K562 (cell line): ENCODE measurements around the gene DARS2. TPM values are rescaled to one million over a fixed set of nuclear protein-coding genes. Genes with fewer than 3 reads are reported as not detected.
"Not testable (repeated sequence)": the region's sequence is repeated elsewhere in the genome, so short reads cannot be mapped to it uniquely, and the experiment has no call there.

Experiments used
- ATAC-seq: fragments of 200-7000 bp; cut with Tn5 transposase; 3 replicates; pipeline ENCODE4 v1.9.1; 2020; ENCODE audit warnings: moderate library complexity
- BruUV-seq: library from RNA; stranded (reverse); fragments of 400-500 nt; replicated peaks from 2 replicates; lab custom pipeline; 2021; lab: Mats Ljungman, UMichigan
- CTCF ChIA-PET: fragments of 300-600 bp; formaldehyde crosslinking; extraction: SDS; loops from one replicate; lab custom pipeline; 2021; ENCODE audit warnings: low intra/inter-chr PET ratio; lab: Yijun Ruan, JAX
- POLR2A ChIA-PET: fragments of 300-600, 350-650 bp; sonication (Branson Sonifier 250); formaldehyde crosslinking; extraction: SDS; loops from one replicate; lab custom pipeline; 2021; ENCODE audit warnings: antibody characterized with exemption, inconsistent platforms; lab: Yijun Ruan, JAX
- DNase-seq, 4 experiments: peaks; one replicate each; pipeline versions ENCODE4 v3.0.0 to v3.0.0-alpha.2; 2011 to 2018; ENCODE audit warnings: low spot score in 3 of 4, mixed read lengths in 3 of 4; ENCODE audit errors: extremely low read depth in 1 of 4
- FAIRE-seq: peaks from 2 replicates; lab custom pipeline; 2011; peaks lifted over from hg19 to GRCh38; lab: Jason Lieb, UNC
- H2AFZ ChIP-seq: 2 replicates; pipeline ENCODE4 v1.6.0; 2011; ENCODE audit warnings: low read depth, low read length, control low read depth, inconsistent platforms
- H3K27ac ChIP-seq: fragments of 200-600 bp; 3 replicates; pipeline ENCODE4 v1.8.0; 2011; ENCODE audit warnings: low read depth, mild to moderate bottlenecking, control low read depth, inconsistent platforms, low read length, moderate library complexity, mixed read lengths; ENCODE audit errors: extremely low read depth
- H3K27me3 ChIP-seq, 2 experiments: fragments of 300-600 bp in 1 of 2; 2 replicates in 1 of 2; 3 replicates in 1 of 2; pipeline versions ENCODE4 v1.6.0 to v1.8.0; 2011; ENCODE audit warnings: inconsistent platforms in 2 of 2, low read length in 2 of 2, mild to moderate bottlenecking in 1 of 2, mixed read lengths in 1 of 2, moderate library complexity in 1 of 2; ENCODE audit not compliant: control insufficient read depth in 2 of 2, insufficient read depth in 2 of 2
- H3K36me3 ChIP-seq: fragments of 300-600 bp; 3 replicates; pipeline ENCODE4 v1.8.0; 2011; ENCODE audit warnings: mild to moderate bottlenecking, low read length, inconsistent platforms; ENCODE audit not compliant: control insufficient read depth, insufficient read depth
- H3K4me1 ChIP-seq, 2 experiments: fragments of 200-600 bp in 1 of 2; replicated peaks in 1 of 2; 2 replicates in 1 of 2; 3 replicates in 1 of 2; pipeline versions ENCODE4 v1.5.1 to v1.8.0; 2011; ENCODE audit warnings: inconsistent platforms in 2 of 2, low read length in 2 of 2, mild to moderate bottlenecking in 1 of 2, mixed read lengths in 1 of 2, moderate library complexity in 1 of 2; ENCODE audit not compliant: control insufficient read depth in 2 of 2, insufficient read depth in 2 of 2
- H3K4me2 ChIP-seq: 2 replicates; pipeline ENCODE4 v1.6.1; 2011; ENCODE audit warnings: low read length, control low read depth, inconsistent platforms, mixed read lengths; ENCODE audit not compliant: insufficient read depth
- H3K4me3 ChIP-seq: fragments of 200-600 bp; sonication (generic), shearing (Covaris generic); 2 replicates; pipeline ENCODE4 v1.5.1; 2016; ENCODE audit warnings: control low read depth, inconsistent platforms
- H3K79me2 ChIP-seq: fragments of 200-600 bp; 3 replicates; pipeline ENCODE4 v1.8.0; 2011; ENCODE audit warnings: low read length, inconsistent platforms; ENCODE audit not compliant: control insufficient read depth, insufficient read depth
- H3K9ac ChIP-seq, 2 experiments: 2 replicates each; pipeline versions ENCODE4 v1.6.0 to v1.6.1; 2011; ENCODE audit warnings: low read depth in 2 of 2, low read length in 2 of 2, control low read depth in 1 of 2, inconsistent platforms in 1 of 2, mild to moderate bottlenecking in 1 of 2, mixed read lengths in 1 of 2; ENCODE audit not compliant: insufficient read depth in 1 of 2
- H3K9me1 ChIP-seq: one replicate; pipeline ENCODE4 v1.6.0; 2011; ENCODE audit warnings: inconsistent platforms, mild to moderate bottlenecking, low read length, moderate library complexity; ENCODE audit not compliant: control insufficient read depth, insufficient read depth
- H3K9me3 ChIP-seq: replicated peaks from 2 replicates; pipeline ENCODE4 v1.5.1; 2011; ENCODE audit warnings: low read depth, low read length, inconsistent platforms; ENCODE audit not compliant: control insufficient read depth, insufficient read depth
- H4K20me1 ChIP-seq: replicated peaks from 2 replicates; pipeline ENCODE4 v1.6.1; 2011; ENCODE audit warnings: low read length, inconsistent platforms, mixed read lengths; ENCODE audit not compliant: control insufficient read depth, insufficient read depth
- MYNN ChIP-seq, 2 experiments: sonication (generic); formaldehyde crosslinking in 1 of 2; IDR thresholded peaks; 2 replicates each; pipeline versions ENCODE4 v1.5.0 to v1.6.1; 2016 to 2020; ENCODE audit warnings: antibody characterized with exemption in 1 of 2, missing genetic modification reagents in 1 of 2
- POLR2A ChIP-seq: fragments of 450-650 bp; conservative IDR thresholded peaks from 2 replicates; pipeline ENCODE4 v1.6.1; 2016
- POLR2B ChIP-seq: fragments of 450-650 bp; IDR thresholded peaks from 2 replicates; pipeline ENCODE4 v1.6.1; 2018; ENCODE audit warnings: low read depth; ENCODE audit not compliant: partially characterized antibody
- RBFOX2 ChIP-seq: fragments of 200-400 bp; formaldehyde crosslinking; IDR thresholded peaks from 2 replicates; pipeline ENCODE4 v1.6.1; 2017; ENCODE audit warnings: low read depth, mild to moderate bottlenecking, low read length, moderate library complexity
- SUPT5H ChIP-seq: fragments of 450-650 bp; IDR thresholded peaks from 2 replicates; pipeline ENCODE4 v1.6.1; 2016
- WGBS: fragments of 100-300 bp; shearing (Covaris generic); methylation state at CpG from one replicate; pipeline ENCODE4 v1.1.6; 2016; ENCODE audit warnings: low coverage, mixed read lengths; ENCODE audit not compliant: insufficient coverage; ENCODE audit errors: missing lambda C conversion rate; 5-methylcytosine and 5-hydroxymethylcytosine counted together
- in situ Hi-C: fragments of 300-500 bp; cut with MboI; formaldehyde crosslinking; loops from 4 replicates; pipeline ENCODE4 v1.15.0; 2018; ENCODE audit warnings: inconsistent platforms, mixed read lengths
- intact Hi-C: fragments of 100-400 bp; cut with micrococcal nuclease; formaldehyde crosslinking; loops from 2 replicates; pipeline ENCODE4 v1.14.2; 2022
- polyA plus RNA-seq, 8 experiments: library from polyadenylated mRNA; depleted of rRNA in 4 of 8; stranded (reverse) in 5 of 8; unstranded in 3 of 8; fragments of >200 nt; fragmentation: Nextera tagmentation in 2 of 8; fragmentation: Illumina TruSeq in 1 of 8; extraction: Ambion mirVana in 2 of 8; extraction: Trizol in 1 of 8; gene quantifications; 2 replicates each; pipeline versions ENCODE4 v1.2.1 to v1.2.3, GENCODE V29; 2011 to 2014; ENCODE audit warnings: inconsistent platforms in 1 of 8, missing spikeins in 1 of 8
- total RNA-seq, 7 experiments: library from RNA; depleted of rRNA in 6 of 7; stranded (reverse); fragments of >200 nt in 6 of 7; fragmentation: Illumina TruSeq in 2 of 7; extraction: Trizol in 2 of 7; gene quantifications; 2 replicates each; pipeline versions ENCODE4 v1.2.1 to v1.2.3, GENCODE V29; 2011 to 2021; ENCODE audit warnings: low replicate concordance in 1 of 7
- TF ChIP-seq, protein P1 (sequence below): fragments of 450-650 bp; formaldehyde crosslinking; IDR thresholded peaks from 2 replicates; pipeline ENCODE4 v1.4.0; 2022; ENCODE audit warnings: missing genetic modification characterization

DARS2 gene
- total and polyA plus RNA-seq, 9 of the 15 experiments (the other 6 are each of a cell fraction or from before 2014, with no cell fraction given) = 36.4 to 96.7 (median 68.6) TPM

DNA sequence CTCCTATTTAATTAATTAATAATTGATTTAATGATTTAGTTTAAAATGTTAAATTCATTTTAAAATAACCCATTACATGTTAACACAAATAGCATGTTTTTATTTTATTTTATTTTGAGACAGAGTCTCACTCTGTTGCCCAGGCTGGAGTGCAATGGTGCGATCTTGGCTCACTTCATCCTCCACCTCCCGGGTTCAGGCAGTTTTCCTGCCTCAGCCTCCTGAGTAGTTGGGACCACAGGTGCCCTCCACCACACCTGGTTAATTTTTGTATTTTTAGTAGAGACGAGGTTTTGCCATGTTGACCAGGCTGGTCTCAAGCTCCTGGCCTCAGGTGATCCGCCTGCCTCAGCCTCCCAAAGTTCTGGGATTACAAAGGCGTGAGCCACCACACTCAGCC lies 35.1 kb downstream of the DARS2 start:
- H3K4me1 ChIP-seq; H3K27me3 ChIP-seq; H3K4me3 ChIP-seq; H3K9me1 ChIP-seq; H3K27ac ChIP-seq; ATAC-seq; CTCF ChIA-PET; BruUV-seq; H3K4me2 ChIP-seq; H2AFZ ChIP-seq; H3K9me3 ChIP-seq; H3K9ac ChIP-seq; DNase-seq; in situ Hi-C loops; intact Hi-C loops; FAIRE-seq; TF ChIP-seq MYNN (CRISPR knock-in tag; IDR thresholded peaks at IDR 0.05): not testable (repeated sequence)
- Histone ChIP-seq H3K79me2 (peaks cover 13% of the 10 kb centered on the region), H4K20me1 (peaks cover 19% of the 10 kb centered on the region), H3K36me3 (peaks cover 70% of the 10 kb centered on the region)
- TF ChIP-seq MYNN (IDR thresholded peaks at IDR 0.05) = 0 out of 2 replicates have a peak, but pooled peaks have one; percentile 13
- TF ChIP-seq SUPT5H = peak; percentile 68
- TF ChIP-seq RBFOX2 = 0 out of 2 replicates have a peak, but pooled peaks have one; percentile 6
- TF ChIP-seq POLR2A = peak; percentile 73
- peak; percentile 32 for TF ChIP-seq POLR2B
- TF ChIP-seq, protein P1, sequence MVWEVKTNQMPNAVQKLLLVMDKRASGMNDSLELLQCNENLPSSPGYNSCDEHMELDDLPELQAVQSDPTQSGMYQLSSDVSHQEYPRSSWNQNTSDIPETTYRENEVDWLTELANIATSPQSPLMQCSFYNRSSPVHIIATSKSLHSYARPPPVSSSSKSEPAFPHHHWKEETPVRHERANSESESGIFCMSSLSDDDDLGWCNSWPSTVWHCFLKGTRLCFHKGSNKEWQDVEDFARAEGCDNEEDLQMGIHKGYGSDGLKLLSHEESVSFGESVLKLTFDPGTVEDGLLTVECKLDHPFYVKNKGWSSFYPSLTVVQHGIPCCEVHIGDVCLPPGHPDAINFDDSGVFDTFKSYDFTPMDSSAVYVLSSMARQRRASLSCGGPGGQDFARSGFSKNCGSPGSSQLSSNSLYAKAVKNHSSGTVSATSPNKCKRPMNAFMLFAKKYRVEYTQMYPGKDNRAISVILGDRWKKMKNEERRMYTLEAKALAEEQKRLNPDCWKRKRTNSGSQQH (CRISPR knock-in tag) = 0 out of 2 replicates have a peak, but pooled peaks have one; percentile 27
- 85% methylated on average over 5 of the region's 5 CpGs for WGBS
- POLR2A ChIA-PET = interaction anchor here (1.1 to 9.7 kb wide), 6 partner anchors 6 to 35 kb away, joined by 4 to 183 read pairs (median 17); partner anchors contain the start of genes CENPL, DARS2, GAS5 and ZBTB37
